ENCODE measurements around the gene PHLDA2.

The PHLDA2 gene

GRCh38 chr11:2928605-2929530, at the start of gene PHLDA2:
Gene PHLDA2, minus strand, starts transcription at chr11:2929420. Its CDS starts 56 bp downstream, at chr11:2929364.
- DNase-seq (ENCODE audit: low read depth, low spot score): no peak

GRCh38 chr11:2977113-2977512, 47.9 kb upstream of the PHLDA2 start:
- DNase-seq (ENCODE audit: low read depth, low spot score): no peak

DNA sequence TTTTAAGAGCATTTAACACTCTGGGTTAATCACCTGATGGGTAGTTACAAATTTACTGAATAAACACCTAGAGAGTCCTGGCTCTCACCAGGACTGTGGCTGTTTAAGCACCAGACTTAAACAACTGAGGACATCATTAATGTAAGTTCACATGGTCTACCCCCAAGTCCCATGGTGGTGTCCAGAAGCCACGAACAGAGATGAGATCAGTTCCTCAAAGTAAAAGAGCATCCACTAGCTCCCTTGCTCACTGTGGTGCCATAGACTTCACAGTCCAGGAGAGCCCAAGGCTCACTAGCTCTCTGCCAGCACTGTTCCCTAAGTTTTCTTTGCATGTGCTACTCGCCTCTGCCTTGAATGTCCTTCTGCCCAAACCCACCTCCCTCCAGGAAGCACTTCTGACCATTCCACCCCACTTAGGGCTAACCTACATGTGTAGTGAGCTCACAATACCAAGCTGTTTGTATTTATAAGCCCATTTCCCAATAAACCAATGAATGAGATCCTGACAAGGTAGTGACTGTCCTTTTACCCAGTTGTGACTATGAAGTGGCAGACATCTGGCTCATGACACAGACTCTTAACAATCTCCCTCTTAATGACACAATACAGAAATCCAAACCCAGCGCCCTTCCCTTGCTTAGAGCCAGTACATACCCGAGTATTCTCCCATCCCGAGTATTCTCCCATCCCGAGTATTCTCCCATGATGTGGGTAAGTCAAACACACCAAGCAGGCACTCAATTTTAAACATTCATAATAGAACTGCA, 47.3 kb upstream of the PHLDA2 start:
- DNase-seq (ENCODE audit: low read depth, low spot score): no peak

DNA sequence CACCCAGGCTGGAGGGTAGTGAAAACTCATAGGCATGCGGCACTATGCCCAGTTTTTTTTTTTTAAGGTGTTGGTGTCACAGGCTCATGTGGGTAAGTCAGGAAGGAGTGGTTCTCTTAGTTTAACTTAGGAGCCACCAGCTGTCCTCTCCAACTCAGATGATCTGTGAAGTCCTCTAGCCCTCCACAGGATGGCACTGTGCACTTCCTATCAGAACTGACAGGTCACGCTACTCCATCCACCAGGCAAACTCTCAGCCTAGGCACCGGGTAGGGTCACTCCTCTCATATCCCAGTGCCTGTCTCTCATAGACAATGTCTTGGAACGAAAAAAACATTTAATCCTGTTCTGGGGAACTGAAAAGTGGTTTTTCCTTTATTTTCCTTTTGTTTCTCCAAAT, 46.4 kb upstream of the PHLDA2 start:
- DNase-seq (ENCODE audit: low read depth, low spot score): no peak

- DNase-seq (ENCODE audit: low read depth, low spot score): no peak
Measured at GRCh38 chr11:2974272-2974671, 45.1 kb upstream of the PHLDA2 start.

GRCh38 chr11:2968341-2968900, 39.2 kb upstream of the PHLDA2 start:
- no peak for DNase-seq (ENCODE audit: low read depth, low spot score)

DNA sequence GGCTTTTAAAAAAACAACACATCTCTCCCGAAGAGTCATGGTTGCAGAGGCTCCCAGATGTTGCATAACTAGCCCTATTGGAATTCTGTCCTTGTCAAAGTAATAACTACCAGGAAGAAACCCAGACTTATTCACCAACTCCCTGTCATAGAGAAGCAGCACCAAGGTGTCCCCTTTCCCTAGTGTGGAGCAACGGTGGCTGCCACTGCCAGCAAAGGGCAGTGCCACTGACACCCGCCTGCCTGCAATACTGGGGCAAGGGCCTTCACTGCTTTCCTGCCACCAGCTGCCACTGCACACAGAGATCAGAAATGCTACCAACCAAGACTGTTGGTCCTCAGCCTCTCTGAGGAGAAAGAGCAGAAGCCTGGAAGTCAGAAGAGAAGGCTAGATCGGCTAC, 35.6 kb upstream of the PHLDA2 start:
- no peak for DNase-seq (ENCODE audit: low read depth, low spot score)

GRCh38 chr11:2963761-2964160, 34.5 kb upstream of the PHLDA2 start:
- DNase-seq (ENCODE audit: low read depth, low spot score): no peak

- DNase-seq (ENCODE audit: low read depth, low spot score): no peak
Measured at GRCh38 chr11:2963112-2963754, 34.0 kb upstream of the PHLDA2 start.

- DNase-seq (ENCODE audit: low read depth, low spot score): no peak
Measured at GRCh38 chr11:2961080-2961479, 31.9 kb upstream of the PHLDA2 start.

DNA sequence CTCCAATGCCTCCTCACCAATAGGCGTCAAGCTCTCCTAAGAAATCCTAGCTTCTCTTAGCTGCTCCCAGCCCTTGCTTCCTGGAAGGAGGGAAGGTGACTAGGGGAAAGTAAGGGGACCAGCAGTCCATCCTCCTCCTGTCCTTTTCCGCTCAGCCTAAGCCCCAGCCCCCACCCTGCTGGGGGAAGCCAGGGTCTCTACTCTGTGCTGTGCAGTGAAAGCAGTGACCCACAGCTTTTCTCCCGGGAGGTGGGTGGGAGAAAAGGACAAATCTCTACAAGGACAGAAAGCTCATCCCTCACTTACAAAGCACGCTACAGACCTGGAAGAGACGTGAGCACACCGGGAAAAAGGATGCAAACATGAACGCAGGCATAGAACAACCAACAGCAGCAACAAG, 30.9 kb upstream of the PHLDA2 start:
- DNase-seq (ENCODE audit: low read depth, low spot score): no peak

DNA sequence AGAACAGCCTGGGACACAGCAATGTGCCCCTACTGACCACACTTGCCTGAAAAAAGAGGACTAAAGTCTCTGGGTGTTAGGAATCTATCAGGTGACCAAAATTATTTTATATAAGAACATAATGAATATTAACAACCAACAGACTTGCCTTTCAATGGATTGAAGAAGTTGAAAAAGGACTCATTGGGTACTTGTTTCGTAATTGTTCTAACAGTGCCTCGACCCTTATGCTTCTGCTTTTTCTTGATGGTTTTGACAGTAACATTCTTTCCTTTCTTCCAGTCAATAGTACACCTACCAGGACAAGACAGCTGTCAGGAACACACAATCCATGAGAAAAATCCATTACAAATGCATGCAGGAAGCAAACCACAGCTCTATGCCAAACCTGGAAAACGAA, 29.0 kb upstream of the PHLDA2 start:
- no peak for DNase-seq (ENCODE audit: low read depth, low spot score)

DNA sequence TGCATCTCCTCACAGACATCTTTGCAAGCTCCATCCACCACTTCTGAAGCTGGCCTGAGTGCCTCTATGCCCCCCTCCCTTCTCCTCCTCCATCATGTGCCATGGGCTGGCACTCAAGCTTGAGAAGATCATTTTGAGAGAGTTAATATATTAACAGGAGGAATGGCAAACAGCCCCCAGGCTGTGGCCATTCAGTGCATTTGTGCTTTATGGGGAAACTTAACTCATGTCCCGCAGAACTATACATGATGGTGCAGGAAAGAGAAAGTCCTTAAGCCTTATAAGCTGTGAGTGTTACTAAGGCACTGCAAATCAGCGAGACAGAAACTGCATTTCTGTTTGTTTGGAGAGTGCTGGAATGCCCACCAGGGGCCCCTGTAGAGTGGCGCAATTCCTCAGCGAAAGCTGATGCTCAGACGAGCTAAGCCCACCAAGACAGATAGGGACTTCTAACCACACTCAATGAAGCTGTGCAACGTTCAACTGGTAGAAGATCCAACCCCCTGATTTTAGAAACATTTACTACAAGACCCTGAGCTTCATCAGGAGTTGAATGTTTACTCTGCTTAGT, 26.8 kb upstream of the PHLDA2 start:
- no peak for DNase-seq (ENCODE audit: low read depth, low spot score)

DNA sequence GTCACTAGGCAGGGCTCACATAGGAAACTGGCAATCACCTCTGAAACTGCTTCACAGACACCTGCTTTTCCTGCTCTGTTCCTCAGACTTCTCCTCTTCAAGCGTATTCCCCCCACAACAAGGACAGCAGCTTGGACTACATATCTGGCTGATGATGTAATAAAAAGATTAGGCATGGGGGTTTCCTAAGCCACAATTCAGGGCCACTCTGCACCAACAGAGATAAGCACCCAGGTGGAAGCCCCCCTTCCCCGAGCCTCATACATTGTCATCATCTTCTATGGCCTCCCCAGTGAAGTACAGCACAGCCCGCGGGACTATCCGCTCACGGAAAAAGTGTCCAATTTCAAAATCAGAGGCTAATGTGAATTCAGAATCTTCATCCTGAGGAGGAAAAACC, 25.0 kb upstream of the PHLDA2 start:
- no peak for DNase-seq (ENCODE audit: low read depth, low spot score)

DNA sequence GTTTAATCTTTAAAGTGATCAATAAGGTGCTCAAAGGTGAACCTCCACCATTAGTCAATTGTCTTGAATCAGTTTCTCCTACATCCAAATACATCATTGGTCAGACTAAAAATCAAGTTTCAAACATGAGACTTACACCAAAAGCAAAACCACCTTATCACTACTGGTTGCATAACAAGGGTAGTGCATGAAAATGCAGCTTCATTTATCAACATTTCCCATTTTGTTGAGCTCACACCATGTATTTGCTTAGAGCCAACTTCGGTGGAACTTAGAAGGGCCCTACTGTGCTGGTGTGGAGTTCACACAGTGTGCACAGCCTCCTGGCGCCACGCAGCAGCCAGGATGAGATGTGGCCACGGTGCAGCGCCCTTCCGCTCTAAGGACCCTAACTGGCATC, 23.1 kb upstream of the PHLDA2 start:
- no peak for DNase-seq (ENCODE audit: low read depth, low spot score)

- DNase-seq (ENCODE audit: low read depth, low spot score): no peak
Measured at GRCh38 chr11:2951231-2952110, 22.3 kb upstream of the PHLDA2 start.

DNA sequence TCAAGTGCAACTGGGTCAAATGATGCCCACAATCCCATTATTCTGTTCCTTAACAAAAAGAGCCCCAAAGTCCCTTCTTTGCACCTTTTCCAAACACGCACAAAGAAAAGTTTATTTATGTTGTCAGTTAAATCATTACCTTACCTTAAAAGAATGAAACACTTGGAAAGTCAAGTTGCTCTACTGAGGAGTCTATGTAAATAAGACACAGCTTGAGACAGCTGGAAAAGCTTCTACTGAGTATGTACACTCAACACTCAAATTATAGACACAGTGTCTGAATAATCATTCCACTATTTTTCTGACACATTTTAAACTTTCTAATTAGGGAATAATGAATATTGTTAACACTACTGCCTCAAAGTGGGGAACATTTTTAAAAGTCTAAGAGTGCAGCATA, 21.6 kb upstream of the PHLDA2 start:
- no peak for DNase-seq (ENCODE audit: low read depth, low spot score)

- DNase-seq (ENCODE audit: low read depth, low spot score): no peak
Measured at GRCh38 chr11:2949920-2950319, 20.7 kb upstream of the PHLDA2 start.

- no peak for DNase-seq (ENCODE audit: low read depth, low spot score)
Measured at GRCh38 chr11:2947744-2948143, 18.5 kb upstream of the PHLDA2 start.

DNA sequence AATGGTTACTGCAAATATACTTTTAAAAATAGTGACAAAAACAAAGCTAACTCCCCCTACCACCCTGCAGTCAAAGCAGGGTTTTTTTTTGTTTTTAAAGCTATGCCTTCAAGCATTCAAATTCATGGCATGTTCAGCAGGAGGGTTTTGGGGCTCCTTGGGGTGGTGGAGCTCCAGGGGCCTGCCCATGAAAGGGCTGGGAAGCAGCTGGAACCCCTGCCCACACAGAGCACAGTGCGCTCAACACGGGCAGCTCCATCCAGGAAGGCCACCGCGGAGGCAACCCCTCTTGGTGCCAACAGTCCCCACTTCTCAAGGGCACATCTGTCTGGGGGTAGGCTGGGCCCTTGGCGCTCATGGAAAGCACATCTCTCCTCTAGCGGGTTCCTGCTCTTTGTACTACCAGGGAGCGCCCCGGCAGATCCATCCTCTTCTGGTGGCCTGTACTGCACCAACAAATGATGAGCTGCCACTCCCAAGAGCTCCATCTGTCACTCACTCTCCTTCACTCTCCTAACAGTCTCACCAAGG, 16.6 kb upstream of the PHLDA2 start:
- DNase-seq (ENCODE audit: low read depth, low spot score): no peak
